Measurements from ENCODE around the gene SKI. TPM values are rescaled to one million over a fixed set of nuclear protein-coding genes. Genes with fewer than 3 reads are reported as not detected.
A peak's percentile ranks its signal among the peaks of the same experiment; 100 is the strongest.

SKI gene
- total RNA-seq, 1 donor from 2014 or later: 132 TPM

- peaks cover 23% of the 10 kb centered on the region for H3K36me3 Mint-ChIP-seq (ENCODE audit: unreplicated experiment)
- no peak overlapping the region for H3K4me3 Mint-ChIP-seq (ENCODE audit: unreplicated experiment)
- H3K9me3 Mint-ChIP-seq (ENCODE audit: unreplicated experiment): no peaks in the 10 kb centered on the region
- no peak for DNase-seq (ENCODE audit: extremely low spot score, unreplicated experiment)
- TF ChIP-seq CTCF (IDR thresholded peaks at IDR 0.05): no peak
- no peak overlapping the region for H3K27ac Mint-ChIP-seq (ENCODE audit: unreplicated experiment)
- H3K27me3 Mint-ChIP-seq (ENCODE audit: unreplicated experiment): no peaks in the 10 kb centered on the region
- peaks cover 10% of the 10 kb centered on the region for H3K4me1 Mint-ChIP-seq (ENCODE audit: unreplicated experiment)
Measured at GRCh38 chr1:2307972-2308371, 79.9 kb downstream of the SKI start.

GRCh38 chr1:2308844-2309243 lies 80.7 kb downstream of the SKI start:
- H3K4me3 Mint-ChIP-seq (ENCODE audit: unreplicated experiment): no peak overlapping the region
- no peaks in the 10 kb centered on the region for H3K9me3 Mint-ChIP-seq (ENCODE audit: unreplicated experiment)
- peaks cover 10% of the 10 kb centered on the region for H3K4me1 Mint-ChIP-seq (ENCODE audit: unreplicated experiment)
- H3K27me3 Mint-ChIP-seq (ENCODE audit: unreplicated experiment): no peaks in the 10 kb centered on the region
- peaks cover 23% of the 10 kb centered on the region for H3K36me3 Mint-ChIP-seq (ENCODE audit: unreplicated experiment)
- no peak overlapping the region for H3K27ac Mint-ChIP-seq (ENCODE audit: unreplicated experiment)
- DNase-seq (ENCODE audit: extremely low spot score, unreplicated experiment): no peak
- no peak for TF ChIP-seq CTCF (IDR thresholded peaks at IDR 0.05)

GRCh38 chr1:2310332-2311183 lies 82.4 kb downstream of the SKI start:
- Mint-ChIP-seq H3K27ac (ENCODE audit: unreplicated experiment) (peak overlapping the region; percentile 54), H3K9me3 (ENCODE audit: unreplicated experiment) (no peaks in the 10 kb centered on the region), H3K36me3 (ENCODE audit: unreplicated experiment) (peaks cover 17% of the 10 kb centered on the region), H3K4me1 (ENCODE audit: unreplicated experiment) (peaks cover 12% of the 10 kb centered on the region), H3K27me3 (ENCODE audit: unreplicated experiment) (no peaks in the 10 kb centered on the region), H3K4me3 (ENCODE audit: unreplicated experiment) (no peak overlapping the region)
- no peak for TF ChIP-seq CTCF (IDR thresholded peaks at IDR 0.05)
- DNase-seq (ENCODE audit: extremely low spot score, unreplicated experiment): no peak

GRCh38 chr1:2311184-2312032 lies 83.3 kb downstream of the SKI start:
- H3K27ac Mint-ChIP-seq (ENCODE audit: unreplicated experiment): peak overlapping the region; percentile 54
- H3K4me1 Mint-ChIP-seq (ENCODE audit: unreplicated experiment): peaks cover 20% of the 10 kb centered on the region
- H3K36me3 Mint-ChIP-seq (ENCODE audit: unreplicated experiment): peaks cover 15% of the 10 kb centered on the region
- peak; percentile 51 for TF ChIP-seq CTCF (IDR thresholded peaks at IDR 0.05)
- no peaks in the 10 kb centered on the region for H3K9me3 Mint-ChIP-seq (ENCODE audit: unreplicated experiment)
- H3K27me3 Mint-ChIP-seq (ENCODE audit: unreplicated experiment): no peaks in the 10 kb centered on the region
- H3K4me3 Mint-ChIP-seq (ENCODE audit: unreplicated experiment): no peak overlapping the region
- DNase-seq (ENCODE audit: extremely low spot score, unreplicated experiment): no peak

GRCh38 chr1:2312160-2312514 lies 84.0 kb downstream of the SKI start:
- TF ChIP-seq CTCF (IDR thresholded peaks at IDR 0.05): no peak
- Mint-ChIP-seq H3K4me1 (ENCODE audit: unreplicated experiment) (peaks cover 24% of the 10 kb centered on the region), H3K27me3 (ENCODE audit: unreplicated experiment) (no peaks in the 10 kb centered on the region), H3K4me3 (ENCODE audit: unreplicated experiment) (no peak overlapping the region), H3K9me3 (ENCODE audit: unreplicated experiment) (no peaks in the 10 kb centered on the region), H3K36me3 (ENCODE audit: unreplicated experiment) (peaks cover 13% of the 10 kb centered on the region), H3K27ac (ENCODE audit: unreplicated experiment) (peak overlapping the region; percentile 50)
- no peak for DNase-seq (ENCODE audit: extremely low spot score, unreplicated experiment)

Measured in osteocyte (in vitro differentiated cells).